ENCODE measurements around the gene MRPL49.

Gene MRPL49

DNA sequence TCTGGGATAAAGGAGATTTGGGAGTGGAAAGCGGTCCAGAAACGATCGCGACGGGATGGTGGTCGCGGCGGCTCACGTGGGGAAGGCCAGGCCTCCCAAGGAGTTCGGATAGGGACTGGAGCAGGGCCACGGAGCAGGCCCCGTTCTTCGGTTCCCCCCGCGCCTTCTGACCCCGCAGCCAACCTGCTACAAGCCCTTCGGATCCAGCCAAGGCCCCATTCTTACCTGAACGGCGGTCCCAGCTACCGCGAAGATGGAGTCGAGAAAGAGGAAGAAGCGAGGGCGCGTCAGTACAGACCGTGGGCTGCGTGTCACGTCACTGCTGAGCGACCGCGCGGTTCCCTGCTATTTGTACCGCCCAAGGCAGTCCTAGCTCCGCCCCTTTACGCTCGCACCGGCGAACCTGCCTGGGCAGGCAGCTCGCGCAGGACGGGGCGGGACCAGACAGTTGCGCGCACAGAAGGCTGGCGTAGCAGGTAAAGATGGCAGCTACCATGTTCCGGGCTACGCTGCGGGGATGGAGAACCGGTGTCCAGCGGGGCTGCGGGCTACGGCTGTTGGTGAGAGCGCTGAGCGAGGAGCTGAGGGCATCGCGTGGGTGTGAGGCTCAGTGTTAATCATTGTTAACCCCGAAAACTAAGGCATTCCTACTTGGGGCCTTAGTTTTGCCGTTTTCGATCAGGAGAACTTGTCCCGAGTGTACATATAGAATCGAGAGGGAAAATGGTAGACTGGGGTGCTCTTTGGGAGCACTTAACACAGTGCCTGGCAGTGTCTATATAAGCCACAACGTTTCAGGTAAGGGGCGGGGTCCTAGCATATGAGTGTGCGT lies at the start of gene MRPL49, which contains the start of gene FAU:
Gene MRPL49, plus strand, starts transcription at position 457 of the 832 bp plus-strand sequence. Its CDS starts 26 bp downstream, at position 483.
Gene FAU, minus strand, starts transcription at position 270 of the 832 bp plus-strand sequence. CDS start 321 bp downstream, outside the sequence.
- Histone ChIP-seq H3K9ac (ENCODE audit: low read length) (peak within 1 kb of the TSS; percentile 97), H3K4me1 (ENCODE audit: control insufficient read depth, low read depth, low read length) (peaks cover 6% of the 10 kb centered on the region), H3K4me3 (ENCODE audit: low read length) (peak within 1 kb of the TSS; percentile 100), H3K36me3 (ENCODE audit: control insufficient read depth, low read depth, low read length) (peaks cover 51% of the 10 kb centered on the region), H3K27me3 (ENCODE audit: control insufficient read depth, insufficient read depth, low read length) (no peaks in the 10 kb centered on the region), H3K9me3 (ENCODE audit: control insufficient read depth, low read depth, low read length) (no peaks in the 10 kb centered on the region), H3K27ac (ENCODE audit: low read length) (peak within 1 kb of the TSS; percentile 94)

DNA sequence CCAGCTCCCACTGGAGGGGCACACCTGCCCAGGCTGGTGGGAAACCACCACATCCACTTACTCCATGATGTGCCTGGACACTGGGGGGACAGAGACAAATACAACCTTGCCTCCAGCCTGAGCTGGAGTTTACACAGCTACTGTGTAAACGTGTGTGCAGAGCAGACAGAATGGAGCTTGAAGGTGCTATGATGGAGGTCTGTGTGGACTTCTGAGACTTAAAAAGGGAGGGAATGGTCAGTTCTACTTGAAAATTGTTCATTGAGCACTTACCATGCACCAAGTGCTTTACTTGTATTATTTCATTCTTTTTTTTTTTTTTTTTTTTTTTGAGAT lies 49.5 kb upstream of the MRPL49 start:
- Histone ChIP-seq H3K36me3 (ENCODE audit: control insufficient read depth, low read depth, low read length) (peaks cover 13% of the 10 kb centered on the region), H3K27me3 (ENCODE audit: control insufficient read depth, insufficient read depth, low read length) (no peaks in the 10 kb centered on the region), H3K9ac (ENCODE audit: low read length) (no peak overlapping the region), H3K9me3 (ENCODE audit: control insufficient read depth, low read depth, low read length) (no peaks in the 10 kb centered on the region), H3K4me1 (ENCODE audit: control insufficient read depth, low read depth, low read length) (no peaks in the 10 kb centered on the region), H3K4me3 (ENCODE audit: low read length) (no peak overlapping the region), H3K27ac (ENCODE audit: low read length) (no peak overlapping the region)

GRCh38 chr11:65077451-65077850 lies 44.7 kb upstream of the MRPL49 start:
- no peak overlapping the region for H3K4me3 ChIP-seq (ENCODE audit: low read length)
- no peak overlapping the region for H3K27ac ChIP-seq (ENCODE audit: low read length)
- H3K27me3 ChIP-seq (ENCODE audit: control insufficient read depth, insufficient read depth, low read length): no peaks in the 10 kb centered on the region
- H3K9me3 ChIP-seq (ENCODE audit: control insufficient read depth, low read depth, low read length): no peaks in the 10 kb centered on the region
- no peaks in the 10 kb centered on the region for H3K4me1 ChIP-seq (ENCODE audit: control insufficient read depth, low read depth, low read length)
- no peak overlapping the region for H3K9ac ChIP-seq (ENCODE audit: low read length)
- H3K36me3 ChIP-seq (ENCODE audit: control insufficient read depth, low read depth, low read length): peaks cover 47% of the 10 kb centered on the region

DNA sequence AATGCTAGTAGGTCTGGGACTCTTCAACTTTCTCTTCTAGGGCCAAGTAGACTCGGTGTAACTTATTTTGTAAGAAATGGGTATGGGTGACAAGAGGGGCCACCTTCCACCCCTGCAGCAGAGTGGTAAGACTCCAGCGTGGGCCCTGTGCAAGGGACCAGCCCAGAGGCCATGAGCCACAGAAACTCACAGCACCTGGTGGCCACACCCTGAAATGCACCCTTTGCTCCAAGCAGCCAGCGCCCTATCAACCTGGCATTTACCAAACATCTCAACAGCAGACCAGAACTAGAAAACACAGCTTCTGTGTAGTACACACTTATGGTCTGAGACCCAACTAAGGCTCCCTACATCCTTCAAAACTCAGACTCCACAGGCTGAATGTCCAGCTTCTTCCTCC lies 44.0 kb upstream of the MRPL49 start:
- Histone ChIP-seq H3K4me1 (ENCODE audit: control insufficient read depth, low read depth, low read length) (peaks cover 5% of the 10 kb centered on the region), H3K36me3 (ENCODE audit: control insufficient read depth, low read depth, low read length) (peaks cover 47% of the 10 kb centered on the region), H3K27me3 (ENCODE audit: control insufficient read depth, insufficient read depth, low read length) (no peaks in the 10 kb centered on the region), H3K4me3 (ENCODE audit: low read length) (no peak overlapping the region), H3K27ac (ENCODE audit: low read length) (no peak overlapping the region), H3K9me3 (ENCODE audit: control insufficient read depth, low read depth, low read length) (no peaks in the 10 kb centered on the region), H3K9ac (ENCODE audit: low read length) (no peak overlapping the region)

GRCh38 chr11:65078786-65079342 lies 43.3 kb upstream of the MRPL49 start:
- Histone ChIP-seq H3K4me3 (ENCODE audit: low read length) (no peak overlapping the region), H3K27me3 (ENCODE audit: control insufficient read depth, insufficient read depth, low read length) (no peaks in the 10 kb centered on the region), H3K4me1 (ENCODE audit: control insufficient read depth, low read depth, low read length) (peaks cover 5% of the 10 kb centered on the region), H3K27ac (ENCODE audit: low read length) (no peak overlapping the region), H3K9ac (ENCODE audit: low read length) (no peak overlapping the region), H3K36me3 (ENCODE audit: control insufficient read depth, low read depth, low read length) (peaks cover 47% of the 10 kb centered on the region), H3K9me3 (ENCODE audit: control insufficient read depth, low read depth, low read length) (no peaks in the 10 kb centered on the region)

DNA sequence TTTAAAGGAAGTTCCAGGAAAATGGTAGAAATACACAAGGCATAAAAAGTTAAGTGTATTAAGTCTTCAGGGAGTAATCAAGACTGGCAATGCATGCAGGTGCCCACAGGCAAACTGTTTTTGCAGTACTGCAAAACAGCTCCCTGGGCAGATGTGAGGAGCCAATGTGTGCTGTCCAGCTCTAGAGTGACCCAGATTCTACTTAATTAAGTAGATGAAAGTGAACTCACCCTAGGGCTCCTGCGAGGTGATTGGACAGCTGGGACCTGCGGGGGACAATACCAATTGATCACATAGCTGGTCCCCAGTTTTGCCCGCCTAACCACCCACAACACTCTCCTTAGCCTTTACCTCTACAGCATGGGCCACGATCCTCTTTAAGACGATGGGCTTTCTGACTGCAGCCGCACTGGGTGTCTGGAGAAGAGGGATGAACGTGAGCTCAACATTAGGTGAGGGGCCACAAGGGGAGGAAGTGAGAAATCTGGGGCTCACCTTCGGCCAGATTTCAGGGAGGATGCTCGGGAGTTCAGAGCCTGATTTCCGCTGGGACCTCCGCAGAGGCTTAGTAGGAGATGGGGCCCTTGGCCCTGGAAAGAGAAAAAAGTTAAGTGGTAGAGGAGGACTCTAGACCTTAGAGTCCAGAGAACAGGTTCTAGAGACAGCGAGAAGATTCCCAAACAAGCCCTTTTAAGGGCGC lies 38.8 kb upstream of the MRPL49 start:
- Histone ChIP-seq H3K4me1 (ENCODE audit: control insufficient read depth, low read depth, low read length) (peaks cover 5% of the 10 kb centered on the region), H3K9ac (ENCODE audit: low read length) (peak overlapping the region; percentile 82), H3K27me3 (ENCODE audit: control insufficient read depth, insufficient read depth, low read length) (no peaks in the 10 kb centered on the region), H3K9me3 (ENCODE audit: control insufficient read depth, low read depth, low read length) (no peaks in the 10 kb centered on the region), H3K4me3 (ENCODE audit: low read length) (peak overlapping the region; percentile 75), H3K27ac (ENCODE audit: low read length) (peak overlapping the region; percentile 56), H3K36me3 (ENCODE audit: control insufficient read depth, low read depth, low read length) (peaks cover 39% of the 10 kb centered on the region)

DNA sequence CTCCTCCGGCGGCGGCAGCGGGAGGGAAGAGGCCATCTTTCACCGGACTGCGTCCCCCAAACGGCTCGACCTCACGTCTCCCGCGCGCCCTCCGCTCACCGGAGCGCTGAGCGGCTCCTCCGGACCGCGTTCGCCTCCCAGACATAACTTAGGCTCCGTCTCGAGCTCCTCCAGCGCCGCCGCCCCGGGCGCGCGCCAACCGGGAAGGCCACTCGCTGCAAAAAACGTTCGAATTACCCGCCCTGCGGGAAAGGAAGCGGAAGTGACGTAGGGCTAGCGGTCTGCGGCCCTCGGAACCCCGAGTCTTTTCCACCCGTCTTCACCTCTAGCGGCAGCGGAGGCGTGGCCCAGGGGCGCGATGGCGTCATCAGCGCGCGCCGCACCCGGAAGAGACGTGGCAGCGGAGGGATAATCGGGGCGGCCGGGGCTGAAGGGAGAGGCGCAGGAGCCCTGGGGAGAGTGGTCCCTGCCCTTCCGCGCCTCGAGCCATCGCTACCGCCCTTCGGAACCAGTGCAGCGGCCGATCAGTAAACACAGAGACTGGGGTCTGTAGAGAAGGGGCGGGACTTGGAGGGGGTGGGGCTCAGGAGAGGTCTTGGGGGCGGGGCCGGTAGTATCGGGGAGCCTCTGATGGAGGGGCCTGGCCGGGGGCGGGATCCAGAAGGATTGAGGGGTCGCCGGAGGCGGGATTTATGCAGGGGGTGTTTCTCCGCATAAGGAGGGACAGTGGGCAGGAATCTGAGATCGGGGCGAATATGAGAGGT lies 38.1 kb upstream of the MRPL49 start, which contains the start of the genes CDCA5 and ZFPL1:
Gene CDCA5, minus strand, starts transcription at position 207 of the 764 bp plus-strand sequence. Its CDS starts 62 bp downstream, at position 145.
Gene ZFPL1, plus strand, starts transcription at position 389 of the 764 bp plus-strand sequence. CDS start 477 bp downstream, outside the sequence.
- H3K4me3 ChIP-seq (ENCODE audit: low read length): peak within 1 kb of the TSS; percentile 75
- H3K36me3 ChIP-seq (ENCODE audit: control insufficient read depth, low read depth, low read length): peaks cover 37% of the 10 kb centered on the region
- peaks cover 5% of the 10 kb centered on the region for H3K4me1 ChIP-seq (ENCODE audit: control insufficient read depth, low read depth, low read length)
- H3K27me3 ChIP-seq (ENCODE audit: control insufficient read depth, insufficient read depth, low read length): no peaks in the 10 kb centered on the region
- H3K27ac ChIP-seq (ENCODE audit: low read length): peak within 1 kb of the TSS; percentile 56
- no peaks in the 10 kb centered on the region for H3K9me3 ChIP-seq (ENCODE audit: control insufficient read depth, low read depth, low read length)
- peak within 1 kb of the TSS; percentile 82 for H3K9ac ChIP-seq (ENCODE audit: low read length)

GRCh38 chr11:65084598-65085375 lies 37.3 kb upstream of the MRPL49 start:
- Histone ChIP-seq H3K9me3 (ENCODE audit: control insufficient read depth, low read depth, low read length) (no peaks in the 10 kb centered on the region), H3K27me3 (ENCODE audit: control insufficient read depth, insufficient read depth, low read length) (no peaks in the 10 kb centered on the region), H3K9ac (ENCODE audit: low read length) (peak overlapping the region; percentile 82), H3K36me3 (ENCODE audit: control insufficient read depth, low read depth, low read length) (peaks cover 30% of the 10 kb centered on the region), H3K4me3 (ENCODE audit: low read length) (peak overlapping the region; percentile 75), H3K4me1 (ENCODE audit: control insufficient read depth, low read depth, low read length) (peaks cover 5% of the 10 kb centered on the region), H3K27ac (ENCODE audit: low read length) (peak overlapping the region; percentile 41)

DNA sequence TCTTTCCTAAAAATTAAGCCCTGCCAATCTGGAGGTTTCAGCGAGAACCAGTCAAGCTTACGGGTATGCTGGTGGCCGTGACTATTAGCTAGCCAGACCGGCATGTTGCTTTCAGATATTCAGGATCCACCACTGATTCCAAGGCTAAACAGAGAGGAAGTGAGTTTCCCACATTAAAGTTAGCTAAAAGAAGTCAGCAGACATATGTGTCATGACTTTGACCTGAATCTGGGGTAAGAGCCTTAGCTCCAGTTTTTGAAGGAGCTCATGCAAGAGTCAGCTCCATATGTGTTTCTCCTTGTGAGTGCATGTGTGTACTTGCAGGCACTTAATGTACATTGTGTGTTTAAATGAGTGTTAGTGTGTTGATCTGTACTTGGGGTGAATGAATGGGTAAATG lies 36.7 kb upstream of the MRPL49 start:
- Histone ChIP-seq H3K4me1 (ENCODE audit: control insufficient read depth, low read depth, low read length) (peaks cover 5% of the 10 kb centered on the region), H3K27me3 (ENCODE audit: control insufficient read depth, insufficient read depth, low read length) (no peaks in the 10 kb centered on the region), H3K27ac (ENCODE audit: low read length) (no peak overlapping the region), H3K9me3 (ENCODE audit: control insufficient read depth, low read depth, low read length) (no peaks in the 10 kb centered on the region), H3K9ac (ENCODE audit: low read length) (no peak overlapping the region), H3K4me3 (ENCODE audit: low read length) (peak overlapping the region; percentile 75), H3K36me3 (ENCODE audit: control insufficient read depth, low read depth, low read length) (peaks cover 26% of the 10 kb centered on the region)

DNA sequence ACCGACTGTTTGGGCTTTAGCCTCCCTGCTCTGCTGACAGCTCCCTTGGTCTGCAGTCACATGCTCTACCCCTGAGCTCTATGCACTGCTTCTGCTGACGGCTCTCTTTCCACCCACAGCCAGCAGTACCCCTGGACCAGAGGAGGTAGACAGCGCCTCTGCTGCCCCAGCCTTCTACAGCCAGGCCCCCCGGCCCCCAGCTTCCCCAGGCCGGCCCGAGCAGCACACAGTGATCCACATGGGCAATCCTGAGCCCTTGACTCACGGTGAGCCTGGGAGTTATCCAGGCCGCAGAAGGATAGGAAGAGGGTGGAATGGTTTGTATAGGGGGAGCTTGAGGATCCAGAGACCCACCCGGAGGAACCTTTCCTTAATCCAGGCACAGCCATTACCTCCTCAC lies 35.3 kb upstream of the MRPL49 start:
- H3K4me1 ChIP-seq (ENCODE audit: control insufficient read depth, low read depth, low read length): peaks cover 5% of the 10 kb centered on the region
- H3K9ac ChIP-seq (ENCODE audit: low read length): no peak overlapping the region
- H3K36me3 ChIP-seq (ENCODE audit: control insufficient read depth, low read depth, low read length): peaks cover 20% of the 10 kb centered on the region
- no peaks in the 10 kb centered on the region for H3K27me3 ChIP-seq (ENCODE audit: control insufficient read depth, insufficient read depth, low read length)
- no peak overlapping the region for H3K4me3 ChIP-seq (ENCODE audit: low read length)
- H3K9me3 ChIP-seq (ENCODE audit: control insufficient read depth, low read depth, low read length): no peaks in the 10 kb centered on the region
- H3K27ac ChIP-seq (ENCODE audit: low read length): no peak overlapping the region

All from iPS-18a (cell line).